HL-60 (cell line): ENCODE measurements around the gene CHN2.

Experiments used
- GABPA ChIP-seq: IDR thresholded peaks from 2 replicates; pipeline ENCODE4 v1.6.1; 2012; ENCODE audit warnings: low read depth
- POLR2AphosphoS5 ChIP-seq: IDR thresholded peaks from 2 replicates; pipeline ENCODE4 v1.6.1; 2012; ENCODE audit warnings: low read depth
- TF ChIP-seq, protein P1 (sequence below): IDR thresholded peaks from one replicate; pipeline ENCODE4 v1.5.1; 2011; ENCODE audit warnings: low read length, control low read depth, inconsistent platforms; ENCODE audit not compliant: insufficient read depth
- TF ChIP-seq, protein P2 (sequence below): IDR thresholded peaks from 2 replicates; pipeline ENCODE4 v1.6.1; 2012; ENCODE audit warnings: low read depth; ENCODE audit not compliant: insufficient replicate concordance

DNA sequence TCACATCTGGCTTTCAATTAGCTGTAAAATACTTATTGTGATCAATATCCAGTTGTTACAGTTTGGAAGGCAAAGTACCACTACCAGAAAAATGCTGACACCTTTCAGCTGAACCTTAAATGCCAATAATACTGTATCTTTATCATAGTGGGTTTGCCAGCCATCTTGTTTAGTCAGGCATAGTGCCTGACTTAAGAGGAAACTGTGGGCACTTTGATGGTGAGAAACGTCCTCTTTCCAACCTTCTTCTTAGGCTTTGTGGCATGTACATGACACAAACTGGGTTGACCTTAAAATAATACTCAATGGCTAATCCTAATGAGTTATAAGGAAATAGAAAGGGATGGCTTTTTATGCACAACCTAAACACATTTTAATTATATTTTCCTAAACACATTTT, 316.8 kb downstream of the CHN2 start:
- TF ChIP-seq, protein P1, sequence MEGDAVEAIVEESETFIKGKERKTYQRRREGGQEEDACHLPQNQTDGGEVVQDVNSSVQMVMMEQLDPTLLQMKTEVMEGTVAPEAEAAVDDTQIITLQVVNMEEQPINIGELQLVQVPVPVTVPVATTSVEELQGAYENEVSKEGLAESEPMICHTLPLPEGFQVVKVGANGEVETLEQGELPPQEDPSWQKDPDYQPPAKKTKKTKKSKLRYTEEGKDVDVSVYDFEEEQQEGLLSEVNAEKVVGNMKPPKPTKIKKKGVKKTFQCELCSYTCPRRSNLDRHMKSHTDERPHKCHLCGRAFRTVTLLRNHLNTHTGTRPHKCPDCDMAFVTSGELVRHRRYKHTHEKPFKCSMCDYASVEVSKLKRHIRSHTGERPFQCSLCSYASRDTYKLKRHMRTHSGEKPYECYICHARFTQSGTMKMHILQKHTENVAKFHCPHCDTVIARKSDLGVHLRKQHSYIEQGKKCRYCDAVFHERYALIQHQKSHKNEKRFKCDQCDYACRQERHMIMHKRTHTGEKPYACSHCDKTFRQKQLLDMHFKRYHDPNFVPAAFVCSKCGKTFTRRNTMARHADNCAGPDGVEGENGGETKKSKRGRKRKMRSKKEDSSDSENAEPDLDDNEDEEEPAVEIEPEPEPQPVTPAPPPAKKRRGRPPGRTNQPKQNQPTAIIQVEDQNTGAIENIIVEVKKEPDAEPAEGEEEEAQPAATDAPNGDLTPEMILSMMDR: no peak
- TF ChIP-seq GABPA: no peak
- no peak for TF ChIP-seq POLR2AphosphoS5
- TF ChIP-seq, protein P2, sequence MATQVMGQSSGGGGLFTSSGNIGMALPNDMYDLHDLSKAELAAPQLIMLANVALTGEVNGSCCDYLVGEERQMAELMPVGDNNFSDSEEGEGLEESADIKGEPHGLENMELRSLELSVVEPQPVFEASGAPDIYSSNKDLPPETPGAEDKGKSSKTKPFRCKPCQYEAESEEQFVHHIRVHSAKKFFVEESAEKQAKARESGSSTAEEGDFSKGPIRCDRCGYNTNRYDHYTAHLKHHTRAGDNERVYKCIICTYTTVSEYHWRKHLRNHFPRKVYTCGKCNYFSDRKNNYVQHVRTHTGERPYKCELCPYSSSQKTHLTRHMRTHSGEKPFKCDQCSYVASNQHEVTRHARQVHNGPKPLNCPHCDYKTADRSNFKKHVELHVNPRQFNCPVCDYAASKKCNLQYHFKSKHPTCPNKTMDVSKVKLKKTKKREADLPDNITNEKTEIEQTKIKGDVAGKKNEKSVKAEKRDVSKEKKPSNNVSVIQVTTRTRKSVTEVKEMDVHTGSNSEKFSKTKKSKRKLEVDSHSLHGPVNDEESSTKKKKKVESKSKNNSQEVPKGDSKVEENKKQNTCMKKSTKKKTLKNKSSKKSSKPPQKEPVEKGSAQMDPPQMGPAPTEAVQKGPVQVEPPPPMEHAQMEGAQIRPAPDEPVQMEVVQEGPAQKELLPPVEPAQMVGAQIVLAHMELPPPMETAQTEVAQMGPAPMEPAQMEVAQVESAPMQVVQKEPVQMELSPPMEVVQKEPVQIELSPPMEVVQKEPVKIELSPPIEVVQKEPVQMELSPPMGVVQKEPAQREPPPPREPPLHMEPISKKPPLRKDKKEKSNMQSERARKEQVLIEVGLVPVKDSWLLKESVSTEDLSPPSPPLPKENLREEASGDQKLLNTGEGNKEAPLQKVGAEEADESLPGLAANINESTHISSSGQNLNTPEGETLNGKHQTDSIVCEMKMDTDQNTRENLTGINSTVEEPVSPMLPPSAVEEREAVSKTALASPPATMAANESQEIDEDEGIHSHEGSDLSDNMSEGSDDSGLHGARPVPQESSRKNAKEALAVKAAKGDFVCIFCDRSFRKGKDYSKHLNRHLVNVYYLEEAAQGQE: no peak
